HG02763 (cell line): ENCODE data around the gene RESF1.
A peak's percentile ranks its signal among the peaks of the same experiment; 100 is the strongest.
"Not testable (repeated sequence)": the region's sequence is repeated elsewhere in the genome, so short reads cannot be mapped to it uniquely, and the experiment has no call there.

ENCODE experiments used
- ATAC-seq: cut with Tn5 transposase; IDR thresholded peaks from one replicate; pipeline ENCODE4 v1.9.1; 2021; ENCODE audit warnings: mild to moderate bottlenecking, moderate library complexity; ENCODE audit not compliant: unreplicated experiment

RESF1 gene

DNA sequence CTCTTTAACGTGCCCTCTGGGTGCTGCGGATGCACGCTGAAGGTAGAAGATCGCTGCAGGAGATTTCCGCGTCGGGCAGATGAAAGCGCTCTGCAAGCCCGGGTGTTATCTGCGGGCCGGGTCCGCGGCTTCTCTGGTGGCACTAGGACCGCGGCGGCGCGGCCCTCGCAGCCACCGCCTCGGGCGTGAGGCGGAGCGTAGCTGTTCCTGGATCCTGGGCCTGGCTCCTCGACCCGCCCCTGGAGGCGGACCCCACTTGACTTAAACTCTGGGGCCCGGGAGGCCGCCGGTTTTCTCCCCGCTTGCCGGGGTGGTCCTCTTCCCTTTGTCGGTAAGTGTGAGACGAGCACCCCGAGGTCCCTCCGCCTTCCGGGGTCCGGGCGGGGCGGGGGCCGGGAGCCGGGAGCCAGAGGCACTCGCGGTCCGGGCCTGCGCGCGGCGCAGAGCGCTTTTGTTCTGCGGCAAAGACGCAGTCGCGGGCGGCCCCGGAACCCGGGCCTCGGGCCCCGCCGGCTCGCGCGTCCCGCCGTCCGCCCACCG lies at the start of gene RESF1:
Gene RESF1, plus strand, starts transcription at position 255 of the 540 bp plus-strand sequence. CDS start 21,541 bp downstream, outside the sequence.
- peak; percentile 94 for ATAC-seq

DNA sequence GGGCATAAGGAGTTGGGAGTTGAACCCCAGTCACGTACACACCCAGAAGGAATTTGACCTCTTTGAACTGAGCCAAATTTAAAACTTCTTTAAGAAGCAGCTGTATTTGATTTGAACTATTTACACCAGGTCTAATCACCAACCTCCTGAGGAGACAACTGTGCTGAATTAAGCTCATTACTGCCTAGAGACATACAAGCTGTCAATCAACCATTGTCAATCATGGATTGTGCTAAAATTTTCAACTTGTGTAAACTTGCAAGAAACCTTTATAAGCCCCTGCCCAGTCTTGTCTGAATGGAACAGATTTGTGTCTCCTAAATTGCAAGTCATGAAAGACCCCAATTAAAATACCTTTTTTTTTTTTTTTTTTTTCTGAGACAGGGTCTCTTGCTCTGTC lies 44.3 kb upstream of the RESF1 start:
- ATAC-seq, result no peak

- ATAC-seq, result no peak
Observed at GRCh38 chr12:31915446-31915845, 43.8 kb upstream of the RESF1 start.

DNA sequence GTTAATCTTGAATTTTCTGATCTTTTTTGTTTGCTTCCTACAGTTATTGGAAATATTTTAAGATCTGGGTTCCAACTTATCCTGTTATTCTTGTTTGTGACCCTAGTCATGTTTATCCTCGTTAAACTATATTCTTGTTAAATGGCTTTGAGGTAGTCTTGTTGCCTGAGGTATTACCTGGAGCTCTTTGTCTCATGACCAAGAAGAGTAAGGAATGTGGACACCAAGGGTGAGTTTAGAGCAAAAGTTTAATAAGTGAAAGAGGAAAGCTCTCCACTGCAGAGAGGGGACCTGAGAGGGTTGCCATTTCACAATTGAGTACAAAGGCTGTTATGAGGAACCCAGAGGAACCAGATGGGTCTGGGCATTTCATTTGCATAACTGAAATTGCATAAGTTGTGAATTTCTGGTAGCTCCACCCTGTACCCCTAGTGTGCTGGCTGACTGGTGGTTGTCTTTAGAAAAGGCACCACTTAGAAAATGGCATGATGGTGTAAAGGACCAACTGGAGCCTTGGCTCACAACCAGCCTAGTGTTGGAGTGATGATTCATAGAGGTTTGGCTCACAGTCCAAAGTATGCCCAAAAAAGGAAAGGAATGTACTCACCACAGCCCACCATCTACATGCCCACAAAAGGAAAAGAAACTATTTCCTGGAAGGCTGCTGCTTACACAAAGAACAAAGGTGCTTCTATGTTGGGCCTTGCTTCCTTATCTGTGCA lies 36.7 kb upstream of the RESF1 start:
- no peak for ATAC-seq

- ATAC-seq, result no peak
Observed at GRCh38 chr12:31923063-31923412, 36.2 kb upstream of the RESF1 start.

DNA sequence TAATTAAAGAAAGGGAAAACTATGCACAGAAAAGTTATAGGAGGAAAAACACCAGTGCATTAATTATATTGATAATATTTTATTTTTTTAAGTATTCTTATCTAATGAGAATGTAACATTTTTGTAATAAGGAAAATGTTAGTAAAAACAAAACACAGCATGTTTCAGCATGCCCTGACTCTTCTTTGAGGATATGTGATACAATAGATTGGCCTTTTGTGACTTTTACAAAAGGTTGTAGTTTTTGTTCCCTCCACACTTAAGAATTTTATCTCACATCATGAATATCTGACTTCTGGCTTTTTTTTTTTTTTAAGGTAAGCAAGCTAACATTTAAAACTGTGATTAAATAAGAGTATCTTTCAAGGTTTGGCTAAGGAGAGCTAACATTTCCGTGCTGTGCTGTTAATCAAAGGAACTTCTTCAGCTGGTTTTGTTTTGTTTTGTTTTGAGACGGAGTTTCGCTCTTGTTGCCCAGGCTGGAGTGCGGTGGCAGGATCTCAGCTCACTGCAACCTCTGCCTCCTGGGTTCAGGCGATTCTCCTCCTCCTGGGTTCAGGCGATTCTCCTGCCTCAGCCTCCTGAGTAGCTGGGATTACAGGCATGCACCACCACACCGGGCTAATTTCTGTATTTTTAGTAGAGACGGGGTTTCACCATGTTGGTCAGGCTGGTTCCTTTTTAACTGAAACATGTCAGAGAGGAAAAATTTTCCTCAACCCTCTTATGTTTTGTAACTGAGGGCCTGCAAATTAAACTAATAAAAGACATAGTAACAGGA lies 30.8 kb upstream of the RESF1 start:
- ATAC-seq, result no peak

- no peak for ATAC-seq
Observed at GRCh38 chr12:31929027-31929526, 30.1 kb upstream of the RESF1 start.

DNA sequence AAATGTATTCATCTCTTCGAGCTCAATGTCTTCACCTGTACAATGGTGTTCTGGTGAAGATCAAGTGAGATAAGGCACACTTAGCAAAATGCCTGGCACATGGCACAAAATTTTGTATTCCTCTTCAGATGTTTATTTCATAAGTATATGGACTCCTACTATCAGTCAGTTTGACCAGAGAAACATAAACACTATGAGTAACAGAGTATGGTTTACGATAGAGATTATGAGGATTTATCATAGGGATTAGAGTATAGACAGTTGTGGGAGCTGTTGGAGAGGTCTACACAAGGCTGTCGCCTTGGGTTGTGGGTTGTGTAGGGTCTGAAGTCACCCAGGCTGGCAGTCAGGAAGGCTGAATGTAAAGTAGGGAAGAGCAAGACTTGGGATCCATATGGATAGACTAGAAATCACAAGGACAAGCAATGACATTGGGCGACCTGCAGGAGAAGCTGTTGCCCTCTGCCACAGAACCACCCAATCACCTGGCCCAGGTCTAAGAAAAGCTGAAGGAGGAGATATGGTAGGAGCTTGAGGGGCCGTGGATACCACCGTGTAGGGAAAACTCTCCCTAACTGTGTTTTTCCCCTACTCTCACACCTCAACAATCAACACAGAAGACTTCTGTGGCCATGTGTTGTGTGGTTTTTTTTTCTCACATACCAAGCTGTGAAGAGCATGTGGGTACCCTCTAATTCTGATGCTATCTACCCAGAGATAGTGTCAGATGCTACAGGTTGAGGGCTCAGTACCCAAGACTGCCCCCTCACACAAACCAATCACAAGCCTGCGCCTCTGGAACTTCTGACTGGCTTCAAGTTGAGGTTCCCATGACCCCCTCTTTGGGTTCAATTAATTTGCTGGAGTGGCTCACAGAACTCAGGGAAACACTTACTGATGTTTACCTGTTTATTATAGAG lies 27.2 kb upstream of the RESF1 start:
- no peak for ATAC-seq

GRCh38 chr12:31944299-31944698 lies 14.9 kb upstream of the RESF1 start:
- no peak for ATAC-seq

GRCh38 chr12:31947971-31948370 lies 11.2 kb upstream of the RESF1 start:
- ATAC-seq, result no peak

GRCh38 chr12:31948697-31949359 lies 10.4 kb upstream of the RESF1 start:
- ATAC-seq, result not testable (repeated sequence)

DNA sequence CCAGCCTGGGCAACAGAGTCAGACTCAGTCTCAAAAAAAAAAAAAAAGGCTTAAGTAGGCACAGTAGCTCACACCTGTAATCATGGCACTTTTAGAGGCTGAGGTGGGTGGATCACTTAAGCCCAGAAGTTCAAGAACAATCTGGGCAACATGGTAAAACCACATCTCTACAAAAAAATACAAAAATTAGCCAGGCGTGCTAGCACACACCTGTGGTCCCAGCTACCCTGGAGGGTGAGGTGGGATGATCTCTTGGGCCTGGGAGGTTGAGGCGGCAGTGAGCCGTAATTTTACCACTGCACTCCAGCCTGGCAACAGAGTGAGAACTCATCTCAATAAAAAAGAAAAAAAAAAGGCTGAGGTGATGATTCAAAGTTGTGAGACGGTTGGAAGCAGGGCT lies 9.1 kb upstream of the RESF1 start:
- no peak for ATAC-seq

DNA sequence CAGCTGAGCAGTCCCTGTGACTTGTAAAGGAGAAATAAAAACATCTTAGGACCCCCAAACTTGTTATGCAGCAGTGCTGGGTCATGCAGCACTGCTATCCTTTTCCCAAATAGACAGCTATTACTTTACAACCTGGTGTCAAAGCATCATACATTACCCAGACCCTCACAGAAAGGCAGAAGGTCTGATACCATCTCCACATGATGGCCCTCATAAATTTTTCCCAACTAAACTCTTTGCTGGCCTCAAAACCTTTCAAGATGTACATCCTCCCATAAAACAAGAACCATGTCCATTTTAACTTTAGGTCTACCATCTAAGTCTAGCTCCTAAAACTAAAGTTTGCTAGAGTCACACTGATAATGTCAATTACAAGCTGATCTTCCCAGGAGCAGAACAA lies 8.7 kb upstream of the RESF1 start:
- no peak for ATAC-seq

DNA sequence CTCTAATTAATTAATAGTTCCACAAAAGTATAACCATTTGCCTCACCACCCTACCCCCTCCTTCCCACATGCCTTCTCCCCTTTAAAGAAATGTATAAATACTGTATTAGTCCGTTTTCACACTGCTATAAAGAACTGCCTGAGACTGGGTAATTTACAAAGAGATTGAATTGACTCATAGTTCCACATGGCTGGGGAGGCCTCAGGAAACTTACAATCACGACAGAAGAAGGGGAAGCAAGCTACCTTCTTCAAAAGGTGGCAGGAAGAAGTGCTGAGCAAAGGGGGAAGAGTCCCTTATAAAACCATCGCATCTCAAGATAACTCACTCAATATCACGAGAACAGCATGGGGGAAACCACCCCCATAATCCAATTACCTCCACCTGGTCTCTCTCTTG lies 8.2 kb upstream of the RESF1 start:
- ATAC-seq, result no peak

DNA sequence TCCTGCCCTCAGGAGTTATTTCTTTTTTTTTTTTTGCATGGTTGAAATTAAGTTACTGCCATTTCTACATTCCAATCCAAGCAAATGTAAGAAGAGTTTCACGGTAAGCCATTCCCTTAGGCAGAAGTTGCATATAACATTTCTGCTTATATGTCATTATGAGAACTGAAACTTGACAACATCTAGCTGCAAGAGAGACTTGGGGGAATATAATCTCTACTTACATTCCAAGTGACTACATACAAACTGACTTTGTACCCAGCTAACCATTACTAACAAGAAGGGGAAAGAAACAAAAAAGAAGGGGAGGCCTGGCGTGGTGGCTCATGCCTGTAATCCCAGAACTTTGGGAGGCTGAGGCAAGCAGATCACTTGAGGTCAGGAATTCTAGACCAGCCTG lies 7.3 kb upstream of the RESF1 start:
- ATAC-seq, result no peak

DNA sequence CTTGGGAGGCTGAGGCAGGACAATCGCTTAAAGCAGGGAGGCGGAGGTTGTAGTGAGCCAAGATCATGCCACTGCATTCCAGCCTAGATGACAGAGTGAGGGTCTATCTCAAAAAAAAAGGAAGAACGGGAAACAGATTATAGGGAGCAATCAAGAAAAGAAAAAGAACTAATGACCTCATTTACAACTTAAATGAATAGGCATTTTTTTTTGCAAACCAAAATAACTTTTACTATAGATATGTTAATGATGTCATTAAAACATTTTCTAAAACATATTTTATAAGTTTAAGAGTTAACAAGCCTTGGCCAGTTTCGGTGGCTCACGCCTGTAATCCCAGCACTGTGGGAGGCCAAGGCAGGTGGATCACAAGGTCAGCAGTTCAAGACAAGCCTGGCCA lies 6.8 kb upstream of the RESF1 start:
- ATAC-seq, result no peak

- ATAC-seq, result no peak
Observed at GRCh38 chr12:31954925-31955858, 4.0 kb upstream of the RESF1 start.

- ATAC-seq, result no peak
Observed at GRCh38 chr12:31958569-31959160, 550 bp upstream of the RESF1 start.
